ENCODE measurements around the gene POLR3A.
A peak's percentile ranks its signal among the peaks of the same experiment; 100 is the strongest.

POLR3A gene

GRCh38 chr10:77939561-77940001, 89.7 kb downstream of the POLR3A start:
- H3K27ac ChIP-seq (ENCODE audit: insufficient read depth in 1 of 2, low read depth in 1 of 2, low read length in 2 of 2, poor library complexity in 1 of 2, severe bottlenecking in 2 of 2), result no peak overlapping the region
- H3K36me3 ChIP-seq (ENCODE audit: control insufficient read depth in 4 of 4, insufficient read depth in 4 of 4, low read length in 3 of 4), result no peaks in the 10 kb centered on the region
- H3K4me3 ChIP-seq (ENCODE audit: control insufficient read depth in 1 of 7, extremely low read depth in 1 of 7, insufficient read depth in 4 of 7, low read depth in 2 of 7, low read length in 6 of 7), result no peak overlapping the region
- H3K9me3 ChIP-seq (ENCODE audit: control extremely low read depth in 1 of 5, control insufficient read depth in 4 of 5, insufficient read depth in 2 of 5, low read depth in 1 of 5, low read length in 4 of 5), result no peaks in the 10 kb centered on the region
- H3K4me1 ChIP-seq (ENCODE audit: control extremely low read depth in 1 of 4, control insufficient read depth in 4 of 4, insufficient read depth in 4 of 4, low read length in 3 of 4), result peaks cover 0 to 7% (median 1%) of the 10 kb centered on the region in 4 experiments
- WGBS (ENCODE audit: insufficient coverage), result 90% methylated on average over 3 of the region's 3 CpGs
- no peak for DNase-seq
- ChIA-PET CTCF (interaction anchor here (0.9 to 1.0 kb wide), 2 partner anchors 10 to 12 kb away, joined by 3 read pairs; no protein-coding TSS in a partner anchor), POLR2A (no interaction called here)
- H3K27me3 ChIP-seq (replicated peaks in 2 of 5; ENCODE audit: control insufficient read depth in 4 of 5, insufficient read depth in 5 of 5, low read length in 4 of 5), result no peaks in the 10 kb centered on the region

- H3K36me3 ChIP-seq (ENCODE audit: control insufficient read depth in 4 of 4, insufficient read depth in 4 of 4, low read length in 3 of 4), result no peaks in the 10 kb centered on the region
- H3K27ac ChIP-seq (ENCODE audit: insufficient read depth in 1 of 2, low read depth in 1 of 2, low read length in 2 of 2, poor library complexity in 1 of 2, severe bottlenecking in 2 of 2), result no peak overlapping the region
- peaks cover 0 to 7% (median 0%) of the 10 kb centered on the region in 4 experiments for H3K4me1 ChIP-seq (ENCODE audit: control extremely low read depth in 1 of 4, control insufficient read depth in 4 of 4, insufficient read depth in 4 of 4, low read length in 3 of 4)
- no peaks in the 10 kb centered on the region for H3K9me3 ChIP-seq (ENCODE audit: control extremely low read depth in 1 of 5, control insufficient read depth in 4 of 5, insufficient read depth in 2 of 5, low read depth in 1 of 5, low read length in 4 of 5)
- CTCF ChIA-PET, result interaction anchor here (1.0 to 1.6 kb wide), 2 partner anchors 19 to 67 kb away, joined by 3 to 4 read pairs; no protein-coding TSS in a partner anchor
- no peak overlapping the region for H3K4me3 ChIP-seq (ENCODE audit: control insufficient read depth in 1 of 7, extremely low read depth in 1 of 7, insufficient read depth in 4 of 7, low read depth in 2 of 7, low read length in 6 of 7)
- 94% methylated on average over 2 of the region's 3 CpGs for WGBS (ENCODE audit: insufficient coverage)
- POLR2A ChIA-PET, result no interaction called here
- no peak for DNase-seq
- H3K27me3 ChIP-seq (replicated peaks in 2 of 5; ENCODE audit: control insufficient read depth in 4 of 5, insufficient read depth in 5 of 5, low read length in 4 of 5), result no peaks in the 10 kb centered on the region
Measured at GRCh38 chr10:77936697-77937567, 92.4 kb downstream of the POLR3A start.

GRCh38 chr10:77932016-77932715, 97.1 kb downstream of the POLR3A start:
- POLR2A ChIA-PET, result no interaction called here
- H3K4me3 ChIP-seq (ENCODE audit: control insufficient read depth in 1 of 7, extremely low read depth in 1 of 7, insufficient read depth in 4 of 7, low read depth in 2 of 7, low read length in 6 of 7), result no peak overlapping the region
- H3K9me3 ChIP-seq (ENCODE audit: control extremely low read depth in 1 of 5, control insufficient read depth in 4 of 5, insufficient read depth in 2 of 5, low read depth in 1 of 5, low read length in 4 of 5), result no peaks in the 10 kb centered on the region
- DNase-seq, result no peak
- H3K4me1 ChIP-seq (ENCODE audit: control extremely low read depth in 1 of 4, control insufficient read depth in 4 of 4, insufficient read depth in 4 of 4, low read length in 3 of 4), result peaks cover 0 to 10% (median 5%) of the 10 kb centered on the region in 4 experiments
- H3K36me3 ChIP-seq (ENCODE audit: control insufficient read depth in 4 of 4, insufficient read depth in 4 of 4, low read length in 3 of 4), result no peaks in the 10 kb centered on the region
- peaks cover 4 to 29% (median 14%) of the 10 kb centered on the region in 5 experiments for H3K27me3 ChIP-seq (replicated peaks in 2 of 5; ENCODE audit: control insufficient read depth in 4 of 5, insufficient read depth in 5 of 5, low read length in 4 of 5)
- WGBS (ENCODE audit: insufficient coverage), result 71% methylated on average over 6 of the region's 8 CpGs
- H3K27ac ChIP-seq (ENCODE audit: insufficient read depth in 1 of 2, low read depth in 1 of 2, low read length in 2 of 2, poor library complexity in 1 of 2, severe bottlenecking in 2 of 2), result no peak overlapping the region
- CTCF ChIA-PET, result interaction anchor here (1.5 kb wide), 1 partner anchor 9 kb away, joined by 3 read pairs; no protein-coding TSS in a partner anchor

GRCh38 chr10:77927402-77928246, 101.7 kb downstream of the POLR3A start:
- Histone ChIP-seq H3K36me3 (ENCODE audit: control insufficient read depth in 4 of 4, insufficient read depth in 4 of 4, low read length in 3 of 4) (no peaks in the 10 kb centered on the region), H3K27ac (ENCODE audit: insufficient read depth in 1 of 2, low read depth in 1 of 2, low read length in 2 of 2, poor library complexity in 1 of 2, severe bottlenecking in 2 of 2) (no peak overlapping the region), H3K9me3 (ENCODE audit: control extremely low read depth in 1 of 5, control insufficient read depth in 4 of 5, insufficient read depth in 2 of 5, low read depth in 1 of 5, low read length in 4 of 5) (no peaks in the 10 kb centered on the region), H3K4me3 (ENCODE audit: control insufficient read depth in 1 of 7, extremely low read depth in 1 of 7, insufficient read depth in 4 of 7, low read depth in 2 of 7, low read length in 6 of 7) (peak overlapping the region in 6 of 7 experiments; percentile 13 to 84 (median 69)), H3K27me3 (replicated peaks in 2 of 5; ENCODE audit: control insufficient read depth in 4 of 5, insufficient read depth in 5 of 5, low read length in 4 of 5) (peaks cover 11 to 52% (median 28%) of the 10 kb centered on the region in 5 experiments), H3K4me1 (ENCODE audit: control extremely low read depth in 1 of 4, control insufficient read depth in 4 of 4, insufficient read depth in 4 of 4, low read length in 3 of 4) (peaks cover 0 to 23% (median 20%) of the 10 kb centered on the region in 4 experiments)
- ChIA-PET CTCF (interaction anchor here (0.7 kb wide), 1 partner anchor 12 kb away, joined by 3 read pairs; no protein-coding TSS in a partner anchor), POLR2A (no interaction called here)
- peak in 1 of 3 donors; percentile 23 for DNase-seq
- whole genome bisulfite sequencing (ENCODE audit: insufficient coverage), result 27% methylated on average over 12 of the region's 20 CpGs

GRCh38 chr10:77926566-77927401, 102.5 kb downstream of the POLR3A start, which contains the start of gene DLG5:
TSS of gene DLG5 (minus strand) at chr10:77926755. CDS start at chr10:77926520, 235 bp downstream.
- POLR2A ChIA-PET, result no interaction called here
- H3K4me1 ChIP-seq (ENCODE audit: control extremely low read depth in 1 of 4, control insufficient read depth in 4 of 4, insufficient read depth in 4 of 4, low read length in 3 of 4), result peaks cover 0 to 20% (median 18%) of the 10 kb centered on the region in 4 experiments
- 0% methylated on average over 59 of the region's 95 CpGs for WGBS (ENCODE audit: insufficient coverage)
- peak within 1 kb of the TSS; percentile 57 to 84 (median 71) for H3K4me3 ChIP-seq (ENCODE audit: control insufficient read depth in 1 of 7, extremely low read depth in 1 of 7, insufficient read depth in 4 of 7, low read depth in 2 of 7, low read length in 6 of 7)
- peaks cover 11 to 52% (median 28%) of the 10 kb centered on the region in 5 experiments for H3K27me3 ChIP-seq (replicated peaks in 2 of 5; ENCODE audit: control insufficient read depth in 4 of 5, insufficient read depth in 5 of 5, low read length in 4 of 5)
- peak in 2 of 3 donors; percentile 21 to 40 for DNase-seq
- CTCF ChIA-PET, result interaction anchor here (0.7 to 0.9 kb wide), 2 partner anchors 13 to 28 kb away, joined by 3 read pairs; no protein-coding TSS in a partner anchor
- H3K9me3 ChIP-seq (ENCODE audit: control extremely low read depth in 1 of 5, control insufficient read depth in 4 of 5, insufficient read depth in 2 of 5, low read depth in 1 of 5, low read length in 4 of 5), result no peaks in the 10 kb centered on the region
- H3K27ac ChIP-seq (ENCODE audit: insufficient read depth in 1 of 2, low read depth in 1 of 2, low read length in 2 of 2, poor library complexity in 1 of 2, severe bottlenecking in 2 of 2), result peak within 1 kb of the TSS in 1 of 2 experiments; percentile 5
- no peaks in the 10 kb centered on the region for H3K36me3 ChIP-seq (ENCODE audit: control insufficient read depth in 4 of 4, insufficient read depth in 4 of 4, low read length in 3 of 4)
